GM18867 (cell line): ENCODE results near the gene PRRT1B.

Experiments
- ATAC-seq: cut with Tn5 transposase; IDR thresholded peaks from one replicate; pipeline ENCODE4 v1.9.1; 2021; ENCODE audit warnings: mild to moderate bottlenecking, moderate library complexity; ENCODE audit not compliant: unreplicated experiment

Gene PRRT1B

GRCh38 chr9:131522257-131523085 lies 22.9 kb upstream of the PRRT1B start:
- no peak for ATAC-seq

GRCh38 chr9:131523086-131523388 lies 22.3 kb upstream of the PRRT1B start:
- ATAC-seq: no peak

- ATAC-seq: no peak
Measured at GRCh38 chr9:131523451-131524435, 21.6 kb upstream of the PRRT1B start.

- ATAC-seq: no peak
Measured at GRCh38 chr9:131524665-131525315, 20.5 kb upstream of the PRRT1B start.

GRCh38 chr9:131525643-131526565 lies 19.4 kb upstream of the PRRT1B start:
- no peak for ATAC-seq

- no peak for ATAC-seq
Measured at GRCh38 chr9:131528186-131528585, 17.1 kb upstream of the PRRT1B start.

- no peak for ATAC-seq
Measured at GRCh38 chr9:131528886-131529505, 16.3 kb upstream of the PRRT1B start.

- ATAC-seq: no peak
Measured at GRCh38 chr9:131529597-131530545, 15.5 kb upstream of the PRRT1B start.

- peak; percentile 21 for ATAC-seq
Measured at GRCh38 chr9:131530546-131530919, 14.8 kb upstream of the PRRT1B start.

GRCh38 chr9:131530920-131531832 lies 14.1 kb upstream of the PRRT1B start, which contains the start of gene UCK1:
TSS of gene UCK1 (minus strand) at chr9:131531263. CDS start at chr9:131531174, 89 bp downstream.
- peak; percentile 83 for ATAC-seq

- no peak for ATAC-seq
Measured at GRCh38 chr9:131534721-131535237, 10.5 kb upstream of the PRRT1B start.

- no peak for ATAC-seq
Measured at GRCh38 chr9:131537946-131538345, 7.4 kb upstream of the PRRT1B start.

GRCh38 chr9:131539223-131539923 lies 6.0 kb upstream of the PRRT1B start:
- no peak for ATAC-seq

- no peak for ATAC-seq
Measured at GRCh38 chr9:131543141-131543540, 2.2 kb upstream of the PRRT1B start.

- no peak for ATAC-seq
Measured at GRCh38 chr9:131545786-131546335, 538 bp downstream of the PRRT1B start.

- ATAC-seq: no peak
Measured at GRCh38 chr9:131546336-131547084, 1.2 kb downstream of the PRRT1B start.
